GM10248 (cell line): ENCODE results near the gene HPSE.

ENCODE experiments used
- CTCF ChIA-PET: fragments of 300-600 bp; sonication (Branson Sonifier 250); formaldehyde crosslinking; extraction: SDS; loops from one replicate; lab custom pipeline; 2021; ENCODE audit warnings: antibody characterized with exemption; lab: Yijun Ruan, JAX
- POLR2A ChIA-PET: fragments of 350-650 bp; sonication (Branson Sonifier 250); formaldehyde crosslinking; extraction: SDS; loops from one replicate; lab custom pipeline; 2020; ENCODE audit warnings: antibody characterized with exemption; lab: Yijun Ruan, JAX
- DNase-seq: peaks from one replicate; pipeline ENCODE4 v3.0.0; 2012; ENCODE audit errors: extremely low spot score
- TF ChIP-seq, protein P1 (sequence below): IDR thresholded peaks from 2 replicates; pipeline ENCODE4 v1.5.1; 2012; ENCODE audit warnings: mild to moderate bottlenecking, low read depth; ENCODE audit errors: extremely low read depth, missing control alignments, control extremely low read depth

The HPSE gene

GRCh38 chr4:83371235-83371634 is 36.6 kb upstream of the HPSE start:
- TF ChIP-seq, protein P1, sequence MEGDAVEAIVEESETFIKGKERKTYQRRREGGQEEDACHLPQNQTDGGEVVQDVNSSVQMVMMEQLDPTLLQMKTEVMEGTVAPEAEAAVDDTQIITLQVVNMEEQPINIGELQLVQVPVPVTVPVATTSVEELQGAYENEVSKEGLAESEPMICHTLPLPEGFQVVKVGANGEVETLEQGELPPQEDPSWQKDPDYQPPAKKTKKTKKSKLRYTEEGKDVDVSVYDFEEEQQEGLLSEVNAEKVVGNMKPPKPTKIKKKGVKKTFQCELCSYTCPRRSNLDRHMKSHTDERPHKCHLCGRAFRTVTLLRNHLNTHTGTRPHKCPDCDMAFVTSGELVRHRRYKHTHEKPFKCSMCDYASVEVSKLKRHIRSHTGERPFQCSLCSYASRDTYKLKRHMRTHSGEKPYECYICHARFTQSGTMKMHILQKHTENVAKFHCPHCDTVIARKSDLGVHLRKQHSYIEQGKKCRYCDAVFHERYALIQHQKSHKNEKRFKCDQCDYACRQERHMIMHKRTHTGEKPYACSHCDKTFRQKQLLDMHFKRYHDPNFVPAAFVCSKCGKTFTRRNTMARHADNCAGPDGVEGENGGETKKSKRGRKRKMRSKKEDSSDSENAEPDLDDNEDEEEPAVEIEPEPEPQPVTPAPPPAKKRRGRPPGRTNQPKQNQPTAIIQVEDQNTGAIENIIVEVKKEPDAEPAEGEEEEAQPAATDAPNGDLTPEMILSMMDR: no peak

GRCh38 chr4:83370640-83370906 is 35.9 kb upstream of the HPSE start:
- DNase-seq: no peak
- TF ChIP-seq, protein P1: no peak
- ChIA-PET POLR2A (no interaction called here), CTCF (interaction anchor here (1.2 to 1.3 kb wide), 2 partner anchors 8 to 271 kb away, joined by 3 to 4 read pairs; no protein-coding TSS in a partner anchor)

More at GRCh38 chr4:83371235-83371634, 36.6 kb upstream of the HPSE start:
- DNase-seq: no peak
- CTCF ChIA-PET: interaction anchor here (1.3 kb wide), 1 partner anchor 8 kb away, joined by 3 read pairs; no protein-coding TSS in a partner anchor
- POLR2A ChIA-PET: no interaction called here

DNA sequence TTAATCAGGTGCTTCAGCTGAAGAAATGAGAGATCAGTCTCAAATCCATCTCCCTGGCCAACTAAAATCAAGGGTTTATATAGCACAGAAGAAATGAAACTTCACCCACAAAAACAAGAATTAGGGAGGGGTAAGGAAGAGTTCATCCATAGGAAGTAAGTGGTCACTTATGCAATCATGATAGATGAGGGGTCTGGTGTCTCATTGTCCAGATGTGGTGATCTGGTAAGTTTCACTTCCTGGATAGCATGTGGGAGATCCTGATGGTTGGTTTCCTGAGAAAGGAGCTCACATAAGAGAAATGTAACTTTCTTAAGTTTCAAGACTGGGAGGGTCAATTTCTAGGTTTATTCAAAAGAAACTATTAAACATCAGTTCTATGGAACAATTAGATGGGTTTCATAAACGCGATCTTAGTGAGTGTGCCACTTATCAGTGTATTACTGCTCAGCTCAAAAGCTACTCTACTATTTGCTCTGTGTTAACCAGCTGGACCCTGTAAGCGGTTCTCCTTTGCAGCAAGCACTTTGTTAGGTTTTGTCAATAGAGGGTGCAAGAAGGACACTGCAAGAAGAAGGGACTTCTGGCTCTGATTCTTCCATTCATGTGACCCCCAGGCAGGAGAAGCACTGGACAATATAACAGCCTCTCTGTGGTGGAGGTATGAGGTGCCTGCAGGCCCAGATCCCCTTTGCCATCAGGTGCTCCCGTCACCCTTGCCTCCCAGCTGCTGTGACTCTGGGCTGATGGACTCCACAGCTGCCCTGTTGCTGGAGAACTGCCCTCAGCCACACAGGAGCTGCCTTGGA is 35.4 kb upstream of the HPSE start:
- ChIA-PET CTCF (interaction anchor here (1.2 to 1.3 kb wide), 2 partner anchors 9 to 271 kb away, joined by 3 to 4 read pairs; no protein-coding TSS in a partner anchor), POLR2A (no interaction called here)
- TF ChIP-seq, protein P1: no peak
- no peak for DNase-seq

GRCh38 chr4:83364312-83364711 is 29.7 kb upstream of the HPSE start:
- DNase-seq: no peak
- TF ChIP-seq, protein P1: no peak
- POLR2A ChIA-PET: no interaction called here
- CTCF ChIA-PET: no interaction called here

GRCh38 chr4:83362492-83363329 is 28.1 kb upstream of the HPSE start:
- TF ChIP-seq, protein P1: peak; percentile 17
- DNase-seq: no peak
- POLR2A ChIA-PET: no interaction called here
- CTCF ChIA-PET: interaction anchor here (0.9 to 2.2 kb wide), 5 partner anchors 10 to 81 kb away, joined by 3 to 6 read pairs (median 3); no protein-coding TSS in a partner anchor

DNA sequence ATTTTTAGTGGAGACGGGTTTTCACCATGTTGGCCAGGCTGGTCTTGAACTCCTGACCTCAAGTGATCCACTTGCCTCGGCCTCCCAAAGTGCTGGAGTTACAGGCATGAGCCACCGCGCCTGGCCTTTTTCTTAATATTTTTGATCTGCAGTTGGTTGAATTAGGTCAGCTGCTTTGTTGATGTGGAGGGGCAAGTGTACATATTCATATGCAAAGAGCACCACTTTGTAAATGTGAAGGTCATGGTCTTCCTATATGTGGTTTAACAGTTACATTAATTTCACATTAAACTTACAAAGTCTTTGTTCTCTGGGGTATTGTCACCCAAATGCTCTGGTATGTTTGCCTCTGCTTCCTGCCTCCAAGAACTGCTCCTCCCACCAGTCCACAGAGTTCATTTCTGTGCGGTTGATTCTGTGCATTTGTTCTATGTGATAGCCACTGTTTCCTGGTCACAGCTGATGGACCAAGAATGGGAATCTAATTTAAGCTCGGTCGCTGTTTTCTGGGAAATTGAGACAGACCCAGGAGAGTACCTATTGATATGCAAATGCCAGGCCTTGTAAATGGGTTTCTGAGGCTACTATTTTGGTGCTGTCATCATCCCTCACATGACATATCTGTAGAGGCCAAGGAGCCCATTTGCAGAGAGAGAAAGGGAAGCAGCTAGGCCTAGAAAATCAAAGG is 26.9 kb upstream of the HPSE start:
- ChIA-PET POLR2A (no interaction called here), CTCF (interaction anchor here (0.9 to 2.2 kb wide), 4 partner anchors 9 to 41 kb away, joined by 3 to 6 read pairs (median 4); no protein-coding TSS in a partner anchor)
- TF ChIP-seq, protein P1: no peak
- DNase-seq: no peak
